Osteoblast (primary cell): ENCODE measurements around the gene VANGL1. TPM values are rescaled to one million over a fixed set of nuclear protein-coding genes. Genes with fewer than 3 reads are reported as not detected.

Source experiments
- DNase-seq: peaks from one replicate; pipeline ENCODE4 v3.0.0; 2011; ENCODE audit warnings: low spot score, mixed read lengths; ENCODE audit not compliant: insufficient read length; ENCODE audit errors: missing footprints
- H2AFZ ChIP-seq: 2 replicates; pipeline ENCODE4 v1.6.0; 2011; ENCODE audit warnings: mild to moderate bottlenecking, low read length
- H3K27ac ChIP-seq: 2 replicates; pipeline ENCODE4 v1.5.1; 2011; ENCODE audit warnings: mild to moderate bottlenecking, low read depth, low read length, moderate library complexity
- H3K27me3 ChIP-seq: 2 replicates; pipeline ENCODE4 v1.6.0; 2012; ENCODE audit warnings: mild to moderate bottlenecking, control low read depth, inconsistent platforms, low read length, moderate library complexity; ENCODE audit not compliant: insufficient read depth
- H3K36me3 ChIP-seq: 2 replicates; pipeline ENCODE4 v1.5.1; 2011; ENCODE audit warnings: mild to moderate bottlenecking, low read length, control low read depth, moderate library complexity; ENCODE audit not compliant: insufficient read depth
- H3K4me1 ChIP-seq: 2 replicates; pipeline ENCODE4 v1.5.1; 2011; ENCODE audit warnings: mild to moderate bottlenecking, low read length, control low read depth, moderate library complexity; ENCODE audit not compliant: insufficient read depth
- H3K4me2 ChIP-seq: 2 replicates; pipeline ENCODE4 v1.6.0; 2011; ENCODE audit warnings: mild to moderate bottlenecking, low read length; ENCODE audit not compliant: insufficient read depth
- H3K4me3 ChIP-seq: fragments of 200-600 bp; sonication (generic); 3 replicates; pipeline ENCODE4 v1.5.1; 2012; ENCODE audit warnings: mild to moderate bottlenecking, low read length, inconsistent platforms; ENCODE audit not compliant: insufficient read depth
- H3K79me2 ChIP-seq: 2 replicates; pipeline ENCODE4 v1.6.0; 2012; ENCODE audit warnings: mild to moderate bottlenecking, low read length, control low read depth, inconsistent platforms; ENCODE audit not compliant: insufficient read depth
- H3K9me3 ChIP-seq: 2 replicates; pipeline ENCODE4 v1.5.1; 2011; ENCODE audit warnings: low read depth, low read length, control low read depth
- H4K20me1 ChIP-seq: 2 replicates; pipeline ENCODE4 v1.6.0; 2012; ENCODE audit warnings: mild to moderate bottlenecking, low read length, control low read depth; ENCODE audit not compliant: insufficient read depth
- total RNA-seq: library from RNA; depleted of rRNA; stranded (reverse); fragments of >200 nt; gene quantifications from 2 replicates; pipeline ENCODE4 v1.2.3, GENCODE V29; 2012
- TF ChIP-seq, protein P1 (sequence below): IDR thresholded peaks from 2 replicates; pipeline ENCODE4 v1.5.1; 2011; ENCODE audit warnings: mild to moderate bottlenecking, low read depth, low read length, moderate library complexity; ENCODE audit errors: extremely low read depth

The VANGL1 gene
- total RNA-seq, 1 donor = 11.2 TPM

DNA sequence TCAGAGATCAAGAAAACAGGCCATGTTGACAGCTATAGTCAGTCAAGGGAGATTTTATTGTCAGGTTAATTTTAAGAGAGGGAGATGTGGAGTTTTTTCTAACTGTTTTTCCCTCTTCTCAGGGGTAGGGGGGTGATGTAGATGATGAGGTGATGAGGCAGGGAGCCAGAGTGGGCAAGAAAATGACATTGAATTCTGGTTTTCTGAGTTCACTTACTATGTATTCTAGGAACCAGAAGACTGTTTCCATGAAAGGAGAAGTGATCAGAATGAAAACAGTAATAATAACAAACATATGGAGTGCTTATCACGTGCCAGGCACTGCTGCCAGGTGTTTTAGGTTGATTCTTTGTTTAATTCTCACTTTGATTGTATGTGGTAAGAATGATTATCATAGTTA is 86.6 kb downstream of the VANGL1 start:
- H3K27me3 ChIP-seq = peaks cover 8% of the 10 kb centered on the region
- H2AFZ ChIP-seq = peak overlapping the region; percentile 59
- no peak for DNase-seq
- TF ChIP-seq, protein P1, sequence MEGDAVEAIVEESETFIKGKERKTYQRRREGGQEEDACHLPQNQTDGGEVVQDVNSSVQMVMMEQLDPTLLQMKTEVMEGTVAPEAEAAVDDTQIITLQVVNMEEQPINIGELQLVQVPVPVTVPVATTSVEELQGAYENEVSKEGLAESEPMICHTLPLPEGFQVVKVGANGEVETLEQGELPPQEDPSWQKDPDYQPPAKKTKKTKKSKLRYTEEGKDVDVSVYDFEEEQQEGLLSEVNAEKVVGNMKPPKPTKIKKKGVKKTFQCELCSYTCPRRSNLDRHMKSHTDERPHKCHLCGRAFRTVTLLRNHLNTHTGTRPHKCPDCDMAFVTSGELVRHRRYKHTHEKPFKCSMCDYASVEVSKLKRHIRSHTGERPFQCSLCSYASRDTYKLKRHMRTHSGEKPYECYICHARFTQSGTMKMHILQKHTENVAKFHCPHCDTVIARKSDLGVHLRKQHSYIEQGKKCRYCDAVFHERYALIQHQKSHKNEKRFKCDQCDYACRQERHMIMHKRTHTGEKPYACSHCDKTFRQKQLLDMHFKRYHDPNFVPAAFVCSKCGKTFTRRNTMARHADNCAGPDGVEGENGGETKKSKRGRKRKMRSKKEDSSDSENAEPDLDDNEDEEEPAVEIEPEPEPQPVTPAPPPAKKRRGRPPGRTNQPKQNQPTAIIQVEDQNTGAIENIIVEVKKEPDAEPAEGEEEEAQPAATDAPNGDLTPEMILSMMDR = no peak
- peaks cover 7% of the 10 kb centered on the region for H3K4me1 ChIP-seq
- peak overlapping the region; percentile 40 for H3K27ac ChIP-seq
- H3K36me3 ChIP-seq = no peaks in the 10 kb centered on the region
- no peaks in the 10 kb centered on the region for H4K20me1 ChIP-seq
- H3K4me2 ChIP-seq = peak overlapping the region; percentile 53
- H3K79me2 ChIP-seq = no peaks in the 10 kb centered on the region
- no peaks in the 10 kb centered on the region for H3K9me3 ChIP-seq
- H3K4me3 ChIP-seq = no peak overlapping the region

DNA sequence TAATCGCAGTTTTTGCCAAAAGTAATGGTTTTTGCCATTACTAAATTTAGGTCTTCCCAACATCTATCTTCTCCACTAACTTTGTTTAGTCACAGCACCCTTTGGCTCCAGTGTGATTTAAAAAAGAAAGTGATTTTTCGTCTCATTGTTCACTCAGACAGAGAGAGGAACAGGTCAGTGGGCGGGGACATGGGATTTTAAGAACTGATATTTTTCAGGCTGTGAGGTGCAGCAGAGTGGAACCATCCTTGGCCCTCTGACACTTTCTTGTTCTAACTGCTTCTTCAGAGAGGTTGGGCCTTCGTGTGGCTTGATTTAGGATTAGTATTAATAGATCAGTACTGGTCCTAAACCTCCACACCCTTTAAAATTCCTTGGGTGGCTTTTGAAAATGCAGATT is 88.0 kb downstream of the VANGL1 start:
- Histone ChIP-seq H3K9me3 (no peaks in the 10 kb centered on the region), H4K20me1 (no peaks in the 10 kb centered on the region), H3K4me2 (no peak overlapping the region), H3K36me3 (no peaks in the 10 kb centered on the region), H3K27me3 (peaks cover 14% of the 10 kb centered on the region), H3K27ac (no peak overlapping the region), H3K4me1 (peaks cover 7% of the 10 kb centered on the region), H3K79me2 (no peaks in the 10 kb centered on the region), H3K4me3 (no peak overlapping the region), H2AFZ (no peak overlapping the region)
- DNase-seq = no peak
- TF ChIP-seq, protein P1 = no peak

DNA sequence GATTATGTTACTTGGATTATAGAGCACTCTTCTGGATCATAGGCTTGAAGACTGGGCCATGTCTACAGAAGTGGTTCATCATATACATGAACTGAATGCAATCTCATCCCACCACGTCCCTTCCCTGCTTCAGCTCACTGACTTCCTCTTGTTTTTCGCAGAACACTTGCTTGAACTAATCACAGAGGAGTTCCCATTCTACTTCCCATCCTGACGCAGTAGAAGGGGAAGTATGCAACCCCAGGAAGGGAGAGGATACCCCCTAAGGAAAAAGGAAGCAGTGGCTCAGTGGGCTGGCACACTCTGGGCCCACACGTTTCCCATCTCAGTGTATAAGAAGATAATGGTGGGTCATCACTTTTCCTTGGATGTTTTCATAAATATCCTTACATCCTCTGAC is 90.5 kb downstream of the VANGL1 start:
- Histone ChIP-seq H3K4me3 (no peak overlapping the region), H3K4me1 (peaks cover 7% of the 10 kb centered on the region), H3K79me2 (no peaks in the 10 kb centered on the region), H3K4me2 (no peak overlapping the region), H3K27me3 (peaks cover 14% of the 10 kb centered on the region), H3K36me3 (no peaks in the 10 kb centered on the region), H2AFZ (no peak overlapping the region), H4K20me1 (no peaks in the 10 kb centered on the region), H3K9me3 (no peaks in the 10 kb centered on the region), H3K27ac (no peak overlapping the region)
- TF ChIP-seq, protein P1 = no peak
- no peak for DNase-seq

DNA sequence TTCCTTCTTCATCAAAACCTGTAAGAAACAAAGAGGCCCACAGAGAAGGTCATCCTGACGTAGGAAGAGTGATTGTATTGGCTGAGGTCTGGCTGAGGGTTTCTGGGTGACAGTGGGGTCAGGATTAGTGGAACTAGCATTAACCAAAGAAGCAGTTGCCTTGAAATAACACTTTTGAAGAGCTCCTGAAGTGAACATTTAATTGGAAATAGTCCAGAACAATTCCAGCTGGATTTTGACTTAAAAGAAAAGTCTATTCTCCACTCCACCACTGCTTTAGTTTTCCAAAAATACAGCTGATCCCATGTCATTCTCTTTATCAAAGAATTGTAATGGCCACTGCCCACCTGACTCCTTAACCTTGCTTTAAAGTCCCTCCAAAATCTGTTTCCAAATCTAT is 99.0 kb downstream of the VANGL1 start:
- Histone ChIP-seq H4K20me1 (no peaks in the 10 kb centered on the region), H3K4me3 (no peak overlapping the region), H3K27me3 (peaks cover 16% of the 10 kb centered on the region), H3K9me3 (no peaks in the 10 kb centered on the region), H3K4me2 (no peak overlapping the region), H3K36me3 (no peaks in the 10 kb centered on the region), H3K79me2 (no peaks in the 10 kb centered on the region), H2AFZ (no peak overlapping the region), H3K27ac (no peak overlapping the region), H3K4me1 (no peaks in the 10 kb centered on the region)
- TF ChIP-seq, protein P1 = no peak
- DNase-seq = no peak
